Measurements from ENCODE around the gene NCKAP1. TPM values are rescaled to one million over a fixed set of nuclear protein-coding genes. Genes with fewer than 3 reads are reported as not detected.
"Not testable (repeated sequence)": the region's sequence is repeated elsewhere in the genome, so short reads cannot be mapped to it uniquely, and the experiment has no call there.

Gene NCKAP1
- total RNA-seq, 1 experiment from 2014 or later: 115 TPM

- CTCF ChIA-PET: no interaction called here
- POLR2A ChIA-PET: no interaction called here
- intact Hi-C loops (cut with micrococcal nuclease): no loop called here
- Histone ChIP-seq H3K27me3 (ENCODE audit: insufficient read depth, low read length) (no peaks in the 10 kb centered on the region), H2AFZ (ENCODE audit: low read depth, low read length, poor library complexity, severe bottlenecking) (no peak overlapping the region), H3K36me3 (ENCODE audit: control insufficient read depth in 1 of 2, insufficient read depth in 2 of 2, low read length in 2 of 2) (no peaks in the 10 kb centered on the region), H3K4me1 (ENCODE audit: control insufficient read depth in 1 of 2, insufficient read depth in 2 of 2, low read length in 2 of 2) (no peaks in the 10 kb centered on the region), H3K9ac (ENCODE audit: low read length) (no peak overlapping the region), H3K9me3 (ENCODE audit: control insufficient read depth in 1 of 2, insufficient read depth in 1 of 2, low read depth in 1 of 2, low read length in 2 of 2) (no peaks in the 10 kb centered on the region), H3K79me2 (ENCODE audit: insufficient read depth, low read length) (no peaks in the 10 kb centered on the region), H3K9me2 (ENCODE audit: insufficient read depth) (no peaks in the 10 kb centered on the region), H3K4me2 (ENCODE audit: low read length) (no peak overlapping the region), H3K27ac (ENCODE audit: low read depth, low read length) (no peak overlapping the region), H3K4me3 (replicated peaks in 1 of 2; ENCODE audit: low read depth in 1 of 2, low read length in 2 of 2) (no peak overlapping the region), H4K20me1 (ENCODE audit: insufficient read depth) (no peaks in the 10 kb centered on the region; the same call in 1 of the 2 replicates)
- DNase-seq (ENCODE audit: low read depth, low spot score): no peak
- no peak for TF ChIP-seq SP1 (IDR thresholded peaks at IDR 0.05; ENCODE audit: low read depth)
- no peak for TF ChIP-seq TCF7L2 (IDR thresholded peaks at IDR 0.05; ENCODE audit: borderline replicate concordance, extremely low read depth, insufficient read depth, insufficient read length)
- TF ChIP-seq, protein P1, sequence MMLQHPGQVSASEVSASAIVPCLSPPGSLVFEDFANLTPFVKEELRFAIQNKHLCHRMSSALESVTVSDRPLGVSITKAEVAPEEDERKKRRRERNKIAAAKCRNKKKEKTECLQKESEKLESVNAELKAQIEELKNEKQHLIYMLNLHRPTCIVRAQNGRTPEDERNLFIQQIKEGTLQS (IDR thresholded peaks at IDR 0.05): no peak
- TF ChIP-seq SIN3A (IDR thresholded peaks at IDR 0.05; ENCODE audit: low read depth): no peak
- RAD21 ChIA-PET (ENCODE audit: low non-redundant PET in 1 of 2, low total read pairs in 2 of 2, uncharacterized antibody in 2 of 2, unreplicated experiment in 2 of 2): no interaction called here
- no peak for ATAC-seq
- no TSS peak for BruUV-seq (replicated peaks)
Observed at GRCh38 chr2:182885771-182886170, 152.5 kb downstream of the NCKAP1 start.

GRCh38 chr2:182883451-182883850 is 154.8 kb downstream of the NCKAP1 start:
- TF ChIP-seq POLR2AphosphoS5 (IDR thresholded peaks at IDR 0.05; ENCODE audit: low read depth, low read length) (no peak), JUND (IDR thresholded peaks at IDR 0.05) (no peak), SRF (IDR thresholded peaks at IDR 0.05; ENCODE audit: low read depth) (no peak), RAD21 (IDR thresholded peaks at IDR 0.05; ENCODE audit: low read depth) (no peak), REST (IDR thresholded peaks at IDR 0.05; ENCODE audit: low read depth) (no peak), YY1 (IDR thresholded peaks at IDR 0.05; ENCODE audit: extremely low read depth, insufficient replicate concordance, low read depth, low read length) (no peak)
- RAD21 ChIA-PET (ENCODE audit: low non-redundant PET in 1 of 2, low total read pairs in 2 of 2, uncharacterized antibody in 2 of 2, unreplicated experiment in 2 of 2): no interaction called here
- H3K4me1 ChIP-seq (ENCODE audit: control insufficient read depth in 1 of 2, insufficient read depth in 2 of 2, low read length in 2 of 2): no peaks in the 10 kb centered on the region
- no peak overlapping the region for H3K9ac ChIP-seq (ENCODE audit: low read length)
- POLR2A ChIA-PET: no interaction called here
- intact Hi-C loops (cut with micrococcal nuclease): no loop called here
- no peaks in the 10 kb centered on the region for H3K9me3 ChIP-seq (ENCODE audit: control insufficient read depth in 1 of 2, insufficient read depth in 1 of 2, low read depth in 1 of 2, low read length in 2 of 2)
- no peaks in the 10 kb centered on the region for H3K36me3 ChIP-seq (ENCODE audit: control insufficient read depth in 1 of 2, insufficient read depth in 2 of 2, low read length in 2 of 2)
- CTCF ChIA-PET: no interaction called here
- no peaks in the 10 kb centered on the region for H3K79me2 ChIP-seq (ENCODE audit: insufficient read depth, low read length)
- no peaks in the 10 kb centered on the region for H3K9me2 ChIP-seq (ENCODE audit: insufficient read depth)
- no peaks in the 10 kb centered on the region for H3K27me3 ChIP-seq (ENCODE audit: insufficient read depth, low read length)
- H4K20me1 ChIP-seq (ENCODE audit: insufficient read depth): no peaks in the 10 kb centered on the region
- H2AFZ ChIP-seq (ENCODE audit: low read depth, low read length, poor library complexity, severe bottlenecking): no peak overlapping the region
- no peak overlapping the region for H3K27ac ChIP-seq (ENCODE audit: low read depth, low read length)
- no peak for DNase-seq (ENCODE audit: low read depth, low spot score)
- no TSS peak for BruUV-seq (replicated peaks)
- no peak overlapping the region for H3K4me3 ChIP-seq (replicated peaks in 1 of 2; ENCODE audit: low read depth in 1 of 2, low read length in 2 of 2)
- no peak overlapping the region for H3K4me2 ChIP-seq (ENCODE audit: low read length)
- no peak for ATAC-seq

- H3K27ac ChIP-seq (ENCODE audit: low read depth, low read length); H4K20me1 ChIP-seq (ENCODE audit: insufficient read depth); H3K4me1 ChIP-seq (ENCODE audit: control insufficient read depth in 1 of 2, insufficient read depth in 2 of 2, low read length in 2 of 2); H3K27me3 ChIP-seq (ENCODE audit: insufficient read depth, low read length); H3K4me3 ChIP-seq (replicated peaks in 1 of 2; ENCODE audit: low read depth in 1 of 2, low read length in 2 of 2); RAD21 ChIA-PET (ENCODE audit: low non-redundant PET in 1 of 2, low total read pairs in 2 of 2, uncharacterized antibody in 2 of 2, unreplicated experiment in 2 of 2); H3K4me2 ChIP-seq (ENCODE audit: low read length); H3K36me3 ChIP-seq (ENCODE audit: control insufficient read depth in 1 of 2, insufficient read depth in 2 of 2, low read length in 2 of 2); ATAC-seq; POLR2A ChIA-PET; H3K9ac ChIP-seq (ENCODE audit: low read length); CTCF ChIA-PET; H2AFZ ChIP-seq (ENCODE audit: low read depth, low read length, poor library complexity, severe bottlenecking); H3K9me2 ChIP-seq (ENCODE audit: insufficient read depth); intact Hi-C loops (cut with micrococcal nuclease); DNase-seq (ENCODE audit: low read depth, low spot score); BruUV-seq (replicated peaks); H3K79me2 ChIP-seq (ENCODE audit: insufficient read depth, low read length); H3K9me3 ChIP-seq (ENCODE audit: control insufficient read depth in 1 of 2, insufficient read depth in 1 of 2, low read depth in 1 of 2, low read length in 2 of 2): not testable (repeated sequence)
Observed at GRCh38 chr2:182880100-182880499, 158.2 kb downstream of the NCKAP1 start.
